ENCODE measurements around the gene ABCA6.
"Not testable (repeated sequence)": the region's sequence is repeated elsewhere in the genome, so short reads cannot be mapped to it uniquely, and the experiment has no call there.

ABCA6 gene

DNA sequence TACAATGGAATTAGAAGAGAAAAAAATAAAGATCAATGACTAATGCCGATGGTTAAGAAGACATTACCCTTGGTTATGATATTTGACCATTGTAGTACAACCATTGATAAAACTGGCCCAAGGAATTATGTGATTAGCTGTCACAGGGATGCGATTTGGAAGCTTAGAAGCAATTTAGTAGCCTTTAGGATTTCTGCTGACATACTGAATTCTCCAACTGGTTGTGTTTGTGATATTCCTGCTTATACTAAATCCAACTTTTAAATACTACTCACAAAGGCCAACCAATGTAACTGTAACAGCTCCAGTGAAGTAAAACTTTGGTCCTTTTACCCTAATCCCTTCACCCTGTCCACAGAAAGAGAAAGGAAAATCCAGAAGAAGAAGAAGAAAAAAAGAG lies 31.4 kb upstream of the ABCA6 start:
- H3K4me3 ChIP-seq (ENCODE audit: low read depth, low read length) = no peak overlapping the region
- no peaks in the 10 kb centered on the region for H3K27me3 ChIP-seq (ENCODE audit: insufficient read depth, low read length)
- H2BK120ac ChIP-seq (ENCODE audit: insufficient read depth, low read length, poor library complexity) = no peak overlapping the region
- no peak for DNase-seq
- H2BK5ac ChIP-seq (ENCODE audit: low read depth, low read length, poor library complexity) = no peak overlapping the region
- no peak overlapping the region for H4K12ac ChIP-seq (ENCODE audit: low read depth, low read length)
- no peak overlapping the region for H3K23ac ChIP-seq (ENCODE audit: low read length)
- no peak overlapping the region for H2AK5ac ChIP-seq (ENCODE audit: low read length)
- H3K14ac ChIP-seq (ENCODE audit: low read length) = no peak overlapping the region
- no peak overlapping the region for H3K4ac ChIP-seq (ENCODE audit: low read depth, low read length)
- WGBS (ENCODE audit: extremely low coverage, insufficient coverage, insufficient read length) = no CpG with 5 or more reads among the region's 2 CpGs
- H3K27ac ChIP-seq (ENCODE audit: low read depth, low read length) = no peak overlapping the region
- H2BK12ac ChIP-seq (ENCODE audit: low read length) = no peak overlapping the region
- no peak overlapping the region for H4K91ac ChIP-seq (ENCODE audit: low read depth, low read length)
- no peaks in the 10 kb centered on the region for H3K79me1 ChIP-seq (ENCODE audit: low read length)
- H3K9ac ChIP-seq (ENCODE audit: low read length) = no peak overlapping the region
- no peaks in the 10 kb centered on the region for H3K4me1 ChIP-seq (ENCODE audit: control insufficient read depth in 1 of 2, insufficient read depth in 2 of 2, low read length in 2 of 2)
- no peak overlapping the region for H3K18ac ChIP-seq (ENCODE audit: low read length)
- no peak overlapping the region for H2AFZ ChIP-seq (ENCODE audit: insufficient read depth, low read length, poor library complexity)
- no peak overlapping the region for H3K4me2 ChIP-seq (ENCODE audit: low read length)
- no peaks in the 10 kb centered on the region for H3K36me3 ChIP-seq (ENCODE audit: control insufficient read depth in 1 of 2, insufficient read depth in 2 of 2, low read length in 2 of 2)
- no peak overlapping the region for H4K8ac ChIP-seq (ENCODE audit: low read depth, low read length)
- no peaks in the 10 kb centered on the region for H3K79me2 ChIP-seq (ENCODE audit: control insufficient read depth, insufficient read depth, low read length, poor library complexity)
- no peaks in the 10 kb centered on the region for H3K9me3 ChIP-seq (ENCODE audit: insufficient read depth, low read depth, low read length)

DNA sequence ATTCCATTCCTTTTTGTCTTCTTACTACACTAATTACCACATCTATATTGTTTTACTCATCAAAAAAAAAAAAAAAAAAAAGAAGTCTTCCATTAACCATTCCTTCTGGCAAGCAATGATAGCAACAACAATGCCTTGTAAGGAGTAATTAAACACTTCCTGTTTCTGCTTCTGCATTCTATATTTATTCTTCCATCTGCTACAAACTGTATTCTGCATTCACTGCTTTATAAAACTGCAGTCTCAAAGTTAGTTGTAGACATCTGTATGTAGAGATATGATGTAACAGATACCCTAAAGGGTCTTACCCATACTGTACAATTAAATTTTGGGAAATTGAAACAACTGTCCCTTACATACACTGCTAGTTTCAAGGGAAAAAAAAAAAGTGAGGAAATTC lies 28.7 kb upstream of the ABCA6 start:
- Histone ChIP-seq H3K9ac (ENCODE audit: low read length) (no peak overlapping the region), H2AFZ (ENCODE audit: insufficient read depth, low read length, poor library complexity) (no peak overlapping the region), H2BK120ac (ENCODE audit: insufficient read depth, low read length, poor library complexity) (no peak overlapping the region), H2AK5ac (ENCODE audit: low read length) (no peak overlapping the region), H3K4me3 (ENCODE audit: low read depth, low read length) (no peak overlapping the region), H3K4me2 (ENCODE audit: low read length) (no peak overlapping the region), H3K36me3 (ENCODE audit: control insufficient read depth in 1 of 2, insufficient read depth in 2 of 2, low read length in 2 of 2) (no peaks in the 10 kb centered on the region), H4K91ac (ENCODE audit: low read depth, low read length) (no peak overlapping the region), H3K23ac (ENCODE audit: low read length) (no peak overlapping the region), H3K18ac (ENCODE audit: low read length) (no peak overlapping the region), H3K4me1 (ENCODE audit: control insufficient read depth in 1 of 2, insufficient read depth in 2 of 2, low read length in 2 of 2) (no peaks in the 10 kb centered on the region), H3K79me1 (ENCODE audit: low read length) (no peaks in the 10 kb centered on the region), H4K8ac (ENCODE audit: low read depth, low read length) (no peak overlapping the region), H3K4ac (ENCODE audit: low read depth, low read length) (no peak overlapping the region), H3K27ac (ENCODE audit: low read depth, low read length) (no peak overlapping the region), H2BK5ac (ENCODE audit: low read depth, low read length, poor library complexity) (no peak overlapping the region), H3K79me2 (ENCODE audit: control insufficient read depth, insufficient read depth, low read length, poor library complexity) (no peaks in the 10 kb centered on the region), H4K12ac (ENCODE audit: low read depth, low read length) (no peak overlapping the region), H3K27me3 (ENCODE audit: insufficient read depth, low read length) (no peaks in the 10 kb centered on the region), H3K14ac (ENCODE audit: low read length) (no peak overlapping the region), H2BK12ac (ENCODE audit: low read length) (no peak overlapping the region), H3K9me3 (ENCODE audit: insufficient read depth, low read depth, low read length) (no peaks in the 10 kb centered on the region)
- DNase-seq = no peak

DNA sequence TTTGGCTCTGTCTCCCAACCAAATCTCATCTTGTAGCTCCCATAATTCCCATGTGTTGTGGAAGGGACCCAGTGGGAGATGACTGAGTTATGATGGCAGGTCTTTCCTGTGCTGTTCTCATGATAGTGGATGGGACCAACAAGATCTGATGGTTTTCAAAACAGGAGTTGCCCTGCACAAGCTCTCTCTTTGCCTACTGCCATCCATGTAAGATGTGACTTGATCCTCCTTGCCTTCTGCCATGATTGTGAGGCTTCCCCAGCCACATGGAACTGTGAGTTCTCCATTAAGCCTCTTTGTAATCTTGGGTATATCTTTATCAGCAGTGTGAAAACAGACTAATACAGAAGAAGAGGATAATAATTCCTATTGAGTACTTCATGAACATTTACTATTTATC lies 26.9 kb upstream of the ABCA6 start:
- not testable (repeated sequence) for H3K18ac ChIP-seq (ENCODE audit: low read length); H2AFZ ChIP-seq (ENCODE audit: insufficient read depth, low read length, poor library complexity); H3K79me1 ChIP-seq (ENCODE audit: low read length); DNase-seq; H4K12ac ChIP-seq (ENCODE audit: low read depth, low read length); H3K27me3 ChIP-seq (ENCODE audit: insufficient read depth, low read length); H4K8ac ChIP-seq (ENCODE audit: low read depth, low read length); H2BK12ac ChIP-seq (ENCODE audit: low read length); H3K4me2 ChIP-seq (ENCODE audit: low read length); H3K4ac ChIP-seq (ENCODE audit: low read depth, low read length); H3K27ac ChIP-seq (ENCODE audit: low read depth, low read length); H3K4me1 ChIP-seq (ENCODE audit: control insufficient read depth in 1 of 2, insufficient read depth in 2 of 2, low read length in 2 of 2); H4K91ac ChIP-seq (ENCODE audit: low read depth, low read length); H3K23ac ChIP-seq (ENCODE audit: low read length); H2BK120ac ChIP-seq (ENCODE audit: insufficient read depth, low read length, poor library complexity); H3K14ac ChIP-seq (ENCODE audit: low read length); H3K9ac ChIP-seq (ENCODE audit: low read length); H2BK5ac ChIP-seq (ENCODE audit: low read depth, low read length, poor library complexity); H3K79me2 ChIP-seq (ENCODE audit: control insufficient read depth, insufficient read depth, low read length, poor library complexity); H2AK5ac ChIP-seq (ENCODE audit: low read length); H3K4me3 ChIP-seq (ENCODE audit: low read depth, low read length); H3K9me3 ChIP-seq (ENCODE audit: insufficient read depth, low read depth, low read length); H3K36me3 ChIP-seq (ENCODE audit: control insufficient read depth in 1 of 2, insufficient read depth in 2 of 2, low read length in 2 of 2)

DNA sequence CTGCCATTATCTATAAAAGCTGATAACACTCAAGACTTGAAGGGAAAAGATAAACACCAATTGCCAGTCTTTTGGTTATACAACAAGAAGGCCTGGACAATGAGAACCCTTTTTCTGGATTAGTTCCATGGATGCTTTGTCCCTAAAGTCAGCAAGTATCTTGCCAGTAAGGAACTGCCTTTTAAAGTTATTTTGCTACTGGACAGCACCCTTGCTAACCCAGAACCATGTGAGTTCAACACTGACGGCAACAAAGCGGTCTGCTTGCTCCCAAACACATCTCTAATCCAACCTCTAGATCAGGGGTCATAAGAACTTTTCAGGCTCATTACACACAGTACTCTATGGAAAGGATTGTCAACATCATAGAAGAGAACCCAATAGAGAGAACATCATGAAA lies 25.3 kb upstream of the ABCA6 start:
- H3K4me3 ChIP-seq (ENCODE audit: low read depth, low read length) = no peak overlapping the region
- no peak overlapping the region for H3K18ac ChIP-seq (ENCODE audit: low read length)
- no peak overlapping the region for H2AK5ac ChIP-seq (ENCODE audit: low read length)
- H3K79me1 ChIP-seq (ENCODE audit: low read length) = no peaks in the 10 kb centered on the region
- no peaks in the 10 kb centered on the region for H3K27me3 ChIP-seq (ENCODE audit: insufficient read depth, low read length)
- H3K4me1 ChIP-seq (ENCODE audit: control insufficient read depth in 1 of 2, insufficient read depth in 2 of 2, low read length in 2 of 2) = no peaks in the 10 kb centered on the region
- no peak overlapping the region for H4K12ac ChIP-seq (ENCODE audit: low read depth, low read length)
- H3K4ac ChIP-seq (ENCODE audit: low read depth, low read length) = no peak overlapping the region
- no CpG with 5 or more reads among the region's 2 CpGs for WGBS (ENCODE audit: extremely low coverage, insufficient coverage, insufficient read length)
- H4K91ac ChIP-seq (ENCODE audit: low read depth, low read length) = no peak overlapping the region
- no peak overlapping the region for H4K8ac ChIP-seq (ENCODE audit: low read depth, low read length)
- DNase-seq = no peak
- H3K9ac ChIP-seq (ENCODE audit: low read length) = no peak overlapping the region
- no peak overlapping the region for H3K4me2 ChIP-seq (ENCODE audit: low read length)
- H3K36me3 ChIP-seq (ENCODE audit: control insufficient read depth in 1 of 2, insufficient read depth in 2 of 2, low read length in 2 of 2) = no peaks in the 10 kb centered on the region
- H3K79me2 ChIP-seq (ENCODE audit: control insufficient read depth, insufficient read depth, low read length, poor library complexity) = no peaks in the 10 kb centered on the region
- H3K27ac ChIP-seq (ENCODE audit: low read depth, low read length) = no peak overlapping the region
- H2BK12ac ChIP-seq (ENCODE audit: low read length) = no peak overlapping the region
- no peak overlapping the region for H2BK120ac ChIP-seq (ENCODE audit: insufficient read depth, low read length, poor library complexity)
- H3K23ac ChIP-seq (ENCODE audit: low read length) = no peak overlapping the region
- no peak overlapping the region for H2BK5ac ChIP-seq (ENCODE audit: low read depth, low read length, poor library complexity)
- no peaks in the 10 kb centered on the region for H3K9me3 ChIP-seq (ENCODE audit: insufficient read depth, low read depth, low read length)
- H3K14ac ChIP-seq (ENCODE audit: low read length) = no peak overlapping the region
- H2AFZ ChIP-seq (ENCODE audit: insufficient read depth, low read length, poor library complexity) = no peak overlapping the region

DNA sequence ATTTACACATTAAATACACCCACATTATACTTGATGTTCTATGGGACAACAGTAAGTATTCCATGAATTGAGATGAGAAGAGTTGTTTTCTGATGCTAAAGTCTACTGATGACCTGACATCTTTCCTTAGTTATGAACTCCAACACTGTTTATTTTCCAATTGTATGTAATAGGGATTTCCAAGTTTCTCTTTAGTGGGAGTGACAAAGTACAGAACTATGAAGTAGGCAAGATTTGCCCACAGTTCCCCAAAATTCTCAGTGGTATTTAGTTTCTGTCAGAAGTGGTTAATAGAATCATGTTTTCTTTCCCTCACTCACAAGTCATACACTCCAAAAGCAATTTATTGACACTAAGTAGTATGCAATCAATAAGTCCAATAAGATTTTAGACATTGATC lies 22.5 kb upstream of the ABCA6 start:
- Histone ChIP-seq H3K79me1 (ENCODE audit: low read length) (no peaks in the 10 kb centered on the region), H4K91ac (ENCODE audit: low read depth, low read length) (no peak overlapping the region), H3K23ac (ENCODE audit: low read length) (no peak overlapping the region), H3K27ac (ENCODE audit: low read depth, low read length) (no peak overlapping the region), H3K18ac (ENCODE audit: low read length) (no peak overlapping the region), H3K4me3 (ENCODE audit: low read depth, low read length) (no peak overlapping the region), H3K14ac (ENCODE audit: low read length) (no peak overlapping the region), H4K12ac (ENCODE audit: low read depth, low read length) (no peak overlapping the region), H3K4me2 (ENCODE audit: low read length) (no peak overlapping the region), H3K4ac (ENCODE audit: low read depth, low read length) (no peak overlapping the region), H2BK12ac (ENCODE audit: low read length) (no peak overlapping the region), H4K8ac (ENCODE audit: low read depth, low read length) (no peak overlapping the region), H2BK5ac (ENCODE audit: low read depth, low read length, poor library complexity) (no peak overlapping the region), H3K36me3 (ENCODE audit: control insufficient read depth in 1 of 2, insufficient read depth in 2 of 2, low read length in 2 of 2) (no peaks in the 10 kb centered on the region), H2AK5ac (ENCODE audit: low read length) (no peak overlapping the region), H3K27me3 (ENCODE audit: insufficient read depth, low read length) (no peaks in the 10 kb centered on the region), H3K9me3 (ENCODE audit: insufficient read depth, low read depth, low read length) (no peaks in the 10 kb centered on the region), H3K9ac (ENCODE audit: low read length) (no peak overlapping the region), H3K79me2 (ENCODE audit: control insufficient read depth, insufficient read depth, low read length, poor library complexity) (no peaks in the 10 kb centered on the region), H3K4me1 (ENCODE audit: control insufficient read depth in 1 of 2, insufficient read depth in 2 of 2, low read length in 2 of 2) (no peaks in the 10 kb centered on the region), H2AFZ (ENCODE audit: insufficient read depth, low read length, poor library complexity) (no peak overlapping the region), H2BK120ac (ENCODE audit: insufficient read depth, low read length, poor library complexity) (no peak overlapping the region)
- no peak for DNase-seq
